B cell (primary cell): ENCODE results near the gene RAPGEF6. TPM values are rescaled to one million over a fixed set of nuclear protein-coding genes. Genes with fewer than 3 reads are reported as not detected.

Experiments used
- ATAC-seq: fragments of 200-7000 bp; cut with Tn5 transposase; one replicate; pipeline ENCODE4 v1.10.0; 2021; ENCODE audit warnings: low read depth, mild to moderate bottlenecking, moderate number of reproducible peaks, moderate library complexity
- CTCF ChIA-PET: fragments of 350-600 bp; sonication (Branson Sonifier 250); formaldehyde crosslinking; loops from one replicate; lab custom pipeline; 2021; ENCODE audit warnings: antibody characterized with exemption, inconsistent platforms; lab: Charles Lee
- POLR2A ChIA-PET: fragments of 350-600 bp; sonication (Branson Sonifier 250); formaldehyde crosslinking; loops from one replicate; lab custom pipeline; 2021; ENCODE audit warnings: antibody characterized with exemption; lab: Charles Lee
- DNase-seq: peaks from one replicate; pipeline ENCODE4 v3.0.0; 2013
- H2AFZ ChIP-seq: 2 replicates; pipeline ENCODE4 v1.6.1; 2012; ENCODE audit warnings: mild to moderate bottlenecking, low read depth, low read length; ENCODE audit not compliant: insufficient read depth, poor library complexity, severe bottlenecking
- H3K27ac ChIP-seq, 2 donors: 1 replicate in 1 of 2; 2 replicates in 1 of 2; pipeline ENCODE4 v1.5.1; 2012 to 2013; ENCODE audit warnings: low read length in 2 of 2, mild to moderate bottlenecking in 2 of 2, moderate library complexity in 1 of 2
- H3K27me3 ChIP-seq, 4 experiments: fragments of 200-600 bp in 1 of 4; sonication (generic) in 1 of 4; replicated peaks in 1 of 4; 1 replicate in 2 of 4; 2 replicates in 2 of 4; pipeline versions ENCODE4 v1.6.1 to v1.7.0; 2013 to 2016; ENCODE audit warnings: low read length in 3 of 4, mild to moderate bottlenecking in 2 of 4, mixed read lengths in 1 of 4, moderate library complexity in 1 of 4; ENCODE audit not compliant: insufficient read depth in 4 of 4, control insufficient read depth in 3 of 4; ENCODE audit errors: control extremely low read depth in 1 of 4
- H3K36me3 ChIP-seq, 2 experiments: replicated peaks in 1 of 2; 1 replicate in 1 of 2; 2 replicates in 1 of 2; pipeline versions ENCODE4 v1.6.1 to v1.7.1; 2013; ENCODE audit warnings: low read length in 1 of 2; ENCODE audit not compliant: insufficient read depth in 2 of 2, control insufficient read depth in 1 of 2; ENCODE audit errors: control extremely low read depth in 1 of 2, extremely low read depth in 1 of 2
- H3K4me1 ChIP-seq, 2 donors: fragments of 200-600 bp in 1 of 2; sonication (generic) in 1 of 2; 1 replicate in 1 of 2; 2 replicates in 1 of 2; pipeline versions ENCODE4 v1.5.1 to v1.6.1; 2013 to 2017; ENCODE audit warnings: low read length in 2 of 2; ENCODE audit not compliant: control insufficient read depth in 2 of 2, insufficient read depth in 2 of 2
- H3K4me2 ChIP-seq: replicated peaks from 2 replicates; pipeline ENCODE3; 2012; ENCODE audit warnings: mild to moderate bottlenecking, low read depth, low read length; ENCODE audit not compliant: poor library complexity, severe bottlenecking
- H3K4me3 ChIP-seq, 5 experiments: fragments of 200-600 bp in 1 of 5; sonication (generic) in 1 of 5; 1 replicate in 3 of 5; 2 replicates in 2 of 5; pipeline versions ENCODE4 v1.5.1 to v1.7.0; 2011 to 2016; ENCODE audit warnings: low read length in 4 of 5, mild to moderate bottlenecking in 4 of 5, low read depth in 2 of 5, control low read depth in 1 of 5, moderate library complexity in 1 of 5; ENCODE audit not compliant: insufficient read depth in 1 of 5; ENCODE audit errors: control extremely low read depth in 1 of 5, extremely low read depth in 1 of 5
- H3K79me2 ChIP-seq: fragments of 200-600 bp; sonication (generic); one replicate; pipeline ENCODE4 v1.6.0; 2016; ENCODE audit warnings: low read length; ENCODE audit not compliant: control insufficient read depth, insufficient read depth
- H3K9ac ChIP-seq: fragments of 200-600 bp; sonication (generic); 2 replicates; pipeline ENCODE4 v1.6.1; 2017; ENCODE audit warnings: mild to moderate bottlenecking, low read length, moderate library complexity
- H3K9me3 ChIP-seq, 3 donors: one replicate each; pipeline versions ENCODE4 v1.6.1 to v1.7.1; 2013; ENCODE audit warnings: low read length in 2 of 3; ENCODE audit not compliant: control insufficient read depth in 2 of 3, insufficient read depth in 1 of 3; ENCODE audit errors: control extremely low read depth in 1 of 3
- H4K20me1 ChIP-seq: 2 replicates; pipeline ENCODE4 v1.6.0; 2012; ENCODE audit warnings: mild to moderate bottlenecking, low read length; ENCODE audit not compliant: insufficient read depth, control insufficient read depth, poor library complexity, severe bottlenecking
- H3K27ac Mint-ChIP-seq: one replicate; pipeline ENCODE4 v1.8.0; 2021; ENCODE audit warnings: mixed read lengths
- H3K27me3 Mint-ChIP-seq: one replicate; pipeline ENCODE4 v1.8.0; 2021; ENCODE audit warnings: mixed read lengths
- H3K4me1 Mint-ChIP-seq: one replicate; pipeline ENCODE4 v1.8.0; 2021; ENCODE audit warnings: mixed read lengths
- H3K4me3 Mint-ChIP-seq: one replicate; pipeline ENCODE4 v1.8.0; 2021; ENCODE audit warnings: mixed read lengths
- H3K9me3 Mint-ChIP-seq: one replicate; pipeline ENCODE4 v1.8.0; 2022; ENCODE audit warnings: mixed read lengths; ENCODE audit not compliant: insufficient read depth
- EZH2 ChIP-seq: IDR thresholded peaks from 2 replicates; pipeline ENCODE4 v1.6.1; 2012; ENCODE audit warnings: borderline replicate concordance, low read depth, mild to moderate bottlenecking, moderate library complexity, low read length; ENCODE audit not compliant: insufficient read depth, poor library complexity, severe bottlenecking
- WGBS: methylation state at CpG from one replicate; pipeline ENCODE4 v1.1.5; 2013; ENCODE audit warnings: missing lambda C conversion rate; ENCODE audit not compliant: insufficient coverage; 5-methylcytosine and 5-hydroxymethylcytosine counted together
- intact Hi-C: fragments of 100-400 bp; cut with micrococcal nuclease; formaldehyde crosslinking; loops from one replicate; pipeline ENCODE4 v1.10.0; 2022
- polyA plus RNA-seq: library from polyadenylated mRNA; depleted of rRNA; stranded (reverse); fragments of >200 nt; gene quantifications from 2 replicates; pipeline ENCODE4 v1.2.3, GENCODE V29; 2012
- total RNA-seq, 2 donors: library from RNA; stranded (reverse); fragments of 120-200 nt in 1 of 2; gene quantifications; 1 replicate in 1 of 2; 2 replicates in 1 of 2; pipeline versions ENCODE4 v1.2.3 to v1.2.4, GENCODE V29; 2013 to 2022
- TF ChIP-seq, protein P1 (sequence below): fragments of 200-600 bp; IDR thresholded peaks from one replicate; pipeline ENCODE4 v1.8.0; 2022; ENCODE audit warnings: antibody characterized with exemption, mild to moderate bottlenecking

Gene RAPGEF6
- total and polyA plus RNA-seq, 2 donors (not counting 1 experiment from before 2014, with no cell fraction given) = 9.8 to 56.2 TPM

DNA sequence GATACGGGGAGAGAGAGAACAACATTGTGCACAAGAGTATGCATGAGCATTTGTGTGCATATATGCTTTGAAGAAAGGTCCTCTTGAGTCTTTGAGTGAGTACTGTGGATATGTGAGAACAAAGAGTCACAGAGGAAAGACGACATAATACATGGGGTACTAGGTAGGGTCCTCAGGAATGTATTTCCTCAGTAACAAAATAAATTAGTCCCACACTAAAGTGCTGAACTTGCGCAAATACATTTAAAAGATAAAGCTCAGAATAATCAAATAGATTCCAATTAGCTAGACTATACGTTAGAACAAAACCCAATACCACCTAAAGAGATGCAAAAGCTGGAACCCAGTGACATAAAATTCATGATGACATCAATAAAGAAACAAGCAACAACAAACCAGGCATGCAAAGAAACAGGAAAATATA, 70.8 kb downstream of the RAPGEF6 start:
- intact Hi-C loops = no loop called here
- H3K4me1 Mint-ChIP-seq = peaks cover 19% of the 10 kb centered on the region
- no peak for ATAC-seq

DNA sequence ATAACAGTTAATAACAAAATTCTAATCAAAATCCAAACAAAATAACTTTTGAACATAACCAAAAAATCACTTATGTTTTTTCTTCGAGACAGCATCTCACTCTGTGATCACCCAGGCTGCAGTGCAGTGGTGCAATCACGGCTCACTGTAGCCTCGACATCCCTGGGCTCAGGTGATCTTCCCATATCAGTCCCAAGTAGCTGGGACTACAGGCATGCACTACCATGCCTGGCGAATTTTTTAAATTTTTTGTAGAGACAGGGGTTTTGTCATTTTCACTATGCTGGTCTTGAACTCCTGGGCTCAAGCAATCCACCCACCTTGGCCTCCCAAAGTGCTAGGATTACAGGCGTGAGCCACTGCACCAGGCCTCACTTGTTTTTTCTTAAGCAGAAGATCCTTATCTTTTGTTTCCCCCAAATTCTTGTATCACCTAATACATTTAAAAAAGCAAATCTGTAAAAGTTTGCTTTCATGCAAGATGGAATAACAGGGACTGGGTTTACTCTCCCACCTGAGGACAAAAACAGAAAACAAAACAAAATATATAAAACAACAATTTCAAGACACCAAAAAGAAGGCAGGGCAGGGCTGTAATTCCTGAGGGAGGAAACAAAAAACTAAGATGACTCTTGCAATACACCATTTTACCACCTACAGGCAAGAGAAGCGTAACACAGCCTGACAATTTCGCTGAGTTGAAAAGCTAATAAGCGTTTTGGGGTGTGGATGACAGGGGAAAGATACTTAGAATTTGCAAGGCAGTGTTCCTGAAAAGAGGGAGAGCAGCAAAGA, 71.4 kb downstream of the RAPGEF6 start:
- no peak overlapping the region for H3K27ac Mint-ChIP-seq
- Histone ChIP-seq H3K4me3 (no peak overlapping the region), H3K9me3 (no peaks in the 10 kb centered on the region), H3K27ac (no peak overlapping the region), H4K20me1 (no peaks in the 10 kb centered on the region), H3K4me2 (no peak overlapping the region), H2AFZ (no peak overlapping the region), H3K4me1 (no peaks in the 10 kb centered on the region), H3K9ac (no peak overlapping the region), H3K27me3 (no peaks in the 10 kb centered on the region), H3K36me3 (peaks cover 9 to 12% of the 10 kb centered on the region in 2 experiments), H3K79me2 (peaks cover 34% of the 10 kb centered on the region)
- WGBS = 88% methylated on average over 7 of the region's 8 CpGs
- H3K4me1 Mint-ChIP-seq = peaks cover 16% of the 10 kb centered on the region
- ChIA-PET CTCF (interaction anchor here (0.6 to 1.9 kb wide), 2 partner anchors 26 to 70 kb away, joined by 4 to 6 read pairs; no protein-coding TSS in a partner anchor), POLR2A (no interaction called here)
- no peaks in the 10 kb centered on the region for H3K27me3 Mint-ChIP-seq
- TF ChIP-seq EZH2 = no peak
- TF ChIP-seq, protein P1, sequence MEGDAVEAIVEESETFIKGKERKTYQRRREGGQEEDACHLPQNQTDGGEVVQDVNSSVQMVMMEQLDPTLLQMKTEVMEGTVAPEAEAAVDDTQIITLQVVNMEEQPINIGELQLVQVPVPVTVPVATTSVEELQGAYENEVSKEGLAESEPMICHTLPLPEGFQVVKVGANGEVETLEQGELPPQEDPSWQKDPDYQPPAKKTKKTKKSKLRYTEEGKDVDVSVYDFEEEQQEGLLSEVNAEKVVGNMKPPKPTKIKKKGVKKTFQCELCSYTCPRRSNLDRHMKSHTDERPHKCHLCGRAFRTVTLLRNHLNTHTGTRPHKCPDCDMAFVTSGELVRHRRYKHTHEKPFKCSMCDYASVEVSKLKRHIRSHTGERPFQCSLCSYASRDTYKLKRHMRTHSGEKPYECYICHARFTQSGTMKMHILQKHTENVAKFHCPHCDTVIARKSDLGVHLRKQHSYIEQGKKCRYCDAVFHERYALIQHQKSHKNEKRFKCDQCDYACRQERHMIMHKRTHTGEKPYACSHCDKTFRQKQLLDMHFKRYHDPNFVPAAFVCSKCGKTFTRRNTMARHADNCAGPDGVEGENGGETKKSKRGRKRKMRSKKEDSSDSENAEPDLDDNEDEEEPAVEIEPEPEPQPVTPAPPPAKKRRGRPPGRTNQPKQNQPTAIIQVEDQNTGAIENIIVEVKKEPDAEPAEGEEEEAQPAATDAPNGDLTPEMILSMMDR = no peak
- DNase-seq = no peak
- no peaks in the 10 kb centered on the region for H3K9me3 Mint-ChIP-seq
- no peak overlapping the region for H3K4me3 Mint-ChIP-seq
- intact Hi-C loops = no loop called here
- ATAC-seq = no peak

More for the DNA sequence above, 70.8 kb downstream of the RAPGEF6 start:
- TF ChIP-seq, protein P1 = no peak
- no peak for TF ChIP-seq EZH2
- H3K4me1 ChIP-seq = no peaks in the 10 kb centered on the region
- Mint-ChIP-seq H3K27ac (no peak overlapping the region), H3K9me3 (no peaks in the 10 kb centered on the region), H3K27me3 (no peaks in the 10 kb centered on the region), H3K4me3 (no peak overlapping the region)
- CTCF ChIA-PET = interaction anchor here (1.9 kb wide), 1 partner anchor 25 kb away, joined by 6 read pairs; no protein-coding TSS in a partner anchor
- no peaks in the 10 kb centered on the region for H3K9me3 ChIP-seq
- peaks cover 9% of the 10 kb centered on the region in 2 experiments for H3K36me3 ChIP-seq
- no peak for DNase-seq
- H3K79me2 ChIP-seq = peaks cover 34% of the 10 kb centered on the region
- POLR2A ChIA-PET = no interaction called here
- WGBS = 100% methylated on average over 1 of the region's 4 CpGs
- H3K4me2 ChIP-seq = no peak overlapping the region
- H4K20me1 ChIP-seq = no peaks in the 10 kb centered on the region
- H3K27ac ChIP-seq = no peak overlapping the region
- H3K4me3 ChIP-seq = no peak overlapping the region
- H3K27me3 ChIP-seq = no peaks in the 10 kb centered on the region
- no peak overlapping the region for H2AFZ ChIP-seq
- no peak overlapping the region for H3K9ac ChIP-seq
